Measurements from ENCODE around the gene TACSTD2.

The TACSTD2 gene

GRCh38 chr1:58574816-58575215, 2.2 kb downstream of the TACSTD2 start:
- H3K4me3 ChIP-seq (ENCODE audit: low read length): peak overlapping the region; percentile 99
- no peak for TF ChIP-seq CTCF (IDR thresholded peaks at IDR 0.05; ENCODE audit: insufficient read depth, low read depth, low read length, missing control alignments)
- peak; percentile 70 for DNase-seq (ENCODE audit: low read depth)

DNA sequence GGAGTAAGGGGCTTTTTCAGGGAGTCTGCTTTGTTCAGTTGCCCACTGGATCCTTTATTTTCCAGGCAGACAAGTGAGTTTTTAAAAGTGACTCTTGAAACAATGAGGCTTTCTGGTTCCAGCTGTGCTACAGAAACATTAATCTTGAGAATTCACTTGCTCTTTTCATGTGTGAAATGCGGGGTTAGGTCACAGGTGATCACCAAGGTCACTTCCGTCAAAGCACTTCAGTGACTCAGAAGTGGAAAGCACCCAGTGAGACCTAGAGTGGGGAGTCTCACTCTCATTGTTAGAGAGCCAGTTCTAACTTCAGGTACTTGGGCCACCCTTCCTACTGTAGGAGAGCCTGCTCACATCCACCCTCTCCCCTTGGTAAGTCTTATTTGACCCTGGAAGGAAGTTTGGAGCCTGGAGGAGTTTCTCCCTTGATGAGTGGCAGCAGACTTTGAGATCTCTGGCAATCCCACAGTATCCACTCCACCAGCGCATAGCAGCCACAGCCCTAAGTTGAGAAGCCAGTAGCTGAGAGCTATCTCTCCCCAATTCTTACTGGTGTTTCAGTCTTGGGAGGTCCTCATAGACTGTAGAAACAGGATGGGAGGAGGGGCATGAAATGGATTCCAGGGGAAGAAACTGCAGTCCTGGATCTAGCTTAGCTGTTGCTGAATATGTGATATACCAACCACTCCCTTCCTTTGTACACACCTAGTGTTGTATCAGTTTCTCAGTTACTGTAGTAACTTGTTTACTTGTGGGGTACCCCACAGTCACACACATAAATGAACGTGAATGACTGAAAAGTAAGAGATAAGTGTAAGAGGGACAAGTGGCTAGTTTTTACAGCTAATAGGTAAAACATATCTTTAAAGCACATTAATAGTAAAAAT, 3.1 kb downstream of the TACSTD2 start:
- peak overlapping the region; percentile 99 for H3K4me3 ChIP-seq (ENCODE audit: low read length)
- no peak for TF ChIP-seq CTCF (IDR thresholded peaks at IDR 0.05; ENCODE audit: insufficient read depth, low read depth, low read length, missing control alignments)
- peak; percentile 90 for DNase-seq (ENCODE audit: low read depth)

- no peak for TF ChIP-seq CTCF (IDR thresholded peaks at IDR 0.05; ENCODE audit: insufficient read depth, low read depth, low read length, missing control alignments)
- DNase-seq (ENCODE audit: low read depth): peak; percentile 50
- peak overlapping the region; percentile 99 for H3K4me3 ChIP-seq (ENCODE audit: low read length)
Measured at GRCh38 chr1:58573138-58573537, 3.9 kb downstream of the TACSTD2 start.

GRCh38 chr1:58572690-58573089, 4.4 kb downstream of the TACSTD2 start:
- peak; percentile 93 for DNase-seq (ENCODE audit: low read depth)
- TF ChIP-seq CTCF (IDR thresholded peaks at IDR 0.05; ENCODE audit: insufficient read depth, low read depth, low read length, missing control alignments): no peak
- peak overlapping the region; percentile 99 for H3K4me3 ChIP-seq (ENCODE audit: low read length)

DNA sequence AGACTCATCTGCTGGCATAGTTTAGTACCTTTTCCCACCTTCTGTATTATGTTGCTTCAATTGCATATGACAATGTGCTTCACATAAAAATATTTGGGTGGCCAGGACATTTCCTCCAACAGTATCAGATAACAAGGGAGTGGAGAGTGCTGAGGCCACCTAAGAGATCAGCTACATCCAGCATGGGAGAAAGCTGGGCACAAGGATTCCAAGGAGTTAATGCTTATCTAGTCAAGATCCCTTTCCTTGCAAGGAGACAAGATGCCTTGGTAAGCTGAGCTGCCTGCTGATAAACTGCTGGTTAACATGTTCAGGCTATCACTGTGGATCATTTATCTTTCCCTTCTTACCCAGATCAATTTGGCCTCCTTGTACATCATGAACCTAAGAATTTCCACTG, 5.4 kb downstream of the TACSTD2 start:
- no peak for TF ChIP-seq CTCF (IDR thresholded peaks at IDR 0.05; ENCODE audit: insufficient read depth, low read depth, low read length, missing control alignments)
- H3K4me3 ChIP-seq (ENCODE audit: low read length): no peak overlapping the region
- DNase-seq (ENCODE audit: low read depth): no peak

DNA sequence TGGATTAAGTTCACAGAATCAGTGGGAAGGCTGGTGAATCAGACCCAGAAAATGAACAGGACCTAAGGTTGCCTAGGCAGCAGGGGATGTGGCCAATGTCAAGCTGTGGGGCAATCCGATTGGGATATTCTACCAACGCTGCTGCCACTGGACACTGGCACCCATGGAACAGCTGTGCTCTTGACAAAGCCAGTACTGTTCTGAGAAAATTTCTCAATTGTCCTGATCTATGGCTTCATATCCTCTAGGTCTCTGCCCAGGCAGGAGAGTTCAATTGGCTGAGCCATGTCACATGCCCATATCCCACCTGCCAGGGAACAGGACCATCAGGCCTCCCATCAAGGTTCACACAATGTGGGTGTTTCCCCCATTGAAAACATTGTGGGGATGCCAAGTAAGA, 6.2 kb downstream of the TACSTD2 start:
- DNase-seq (ENCODE audit: low read depth): no peak
- no peak overlapping the region for H3K4me3 ChIP-seq (ENCODE audit: low read length)
- TF ChIP-seq CTCF (IDR thresholded peaks at IDR 0.05; ENCODE audit: insufficient read depth, low read depth, low read length, missing control alignments): no peak

DNA sequence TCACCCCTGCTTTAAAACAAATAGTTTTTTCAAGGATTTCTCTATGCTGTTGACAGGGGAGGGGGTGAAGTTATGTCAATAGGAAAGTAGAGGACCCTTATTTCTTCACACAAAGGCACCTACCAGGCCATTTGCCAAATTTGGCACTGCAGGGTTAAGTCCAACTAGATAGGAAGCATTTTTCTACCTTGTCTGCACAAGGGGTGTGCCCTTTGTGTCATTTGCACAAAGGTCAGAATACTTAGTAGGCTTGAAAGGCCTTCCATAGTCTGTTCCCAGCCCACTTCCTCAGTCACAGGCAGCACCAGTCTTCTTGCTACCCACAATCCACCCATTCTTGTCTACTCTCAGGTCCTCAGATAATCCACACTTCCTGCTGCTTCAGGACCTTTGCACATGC, 7.0 kb downstream of the TACSTD2 start:
- TF ChIP-seq CTCF (IDR thresholded peaks at IDR 0.05; ENCODE audit: insufficient read depth, low read depth, low read length, missing control alignments): no peak

More for the DNA sequence above, 7.0 kb downstream of the TACSTD2 start:
- no peak overlapping the region for H3K4me3 ChIP-seq (ENCODE audit: low read length)
- no peak for DNase-seq (ENCODE audit: low read depth)
